GM23248 (cell line): ENCODE data around the gene PTER. TPM values are rescaled to one million over a fixed set of nuclear protein-coding genes. Genes with fewer than 3 reads are reported as not detected.
A peak's percentile ranks its signal among the peaks of the same experiment; 100 is the strongest.

Experiments used
- DNase-seq: peaks from one replicate; pipeline ENCODE4 v3.0.0-alpha.2; 2015
- H2AFZ ChIP-seq: fragments of 200-600 bp; sonication (generic); 2 replicates; pipeline ENCODE4 v1.6.1; 2016; ENCODE audit warnings: antibody characterized with exemption
- H3F3A ChIP-seq: fragments of 200-600 bp; sonication (generic); 2 replicates; pipeline ENCODE4 v1.6.1; 2016; ENCODE audit warnings: mild to moderate bottlenecking, antibody characterized with exemption, mixed run types; ENCODE audit not compliant: insufficient read depth
- H3K27ac ChIP-seq: fragments of 200-600 bp; sonication (generic); 2 replicates; pipeline ENCODE4 v1.5.1; 2016; ENCODE audit warnings: mild to moderate bottlenecking
- H3K27me3 ChIP-seq: fragments of 200-600 bp; sonication (generic); replicated peaks from 2 replicates; pipeline ENCODE4 v1.6.1; 2016; ENCODE audit warnings: mild to moderate bottlenecking; ENCODE audit not compliant: insufficient read depth
- H3K36me3 ChIP-seq: fragments of 200-600 bp; sonication (generic); 2 replicates; pipeline ENCODE4 v1.6.1; 2016; ENCODE audit warnings: low read depth, mild to moderate bottlenecking
- H3K4me1 ChIP-seq: fragments of 200-600 bp; sonication (generic); 2 replicates; pipeline ENCODE4 v1.6.1; 2016; ENCODE audit warnings: mild to moderate bottlenecking; ENCODE audit not compliant: insufficient read depth
- H3K4me2 ChIP-seq: fragments of 200-600 bp; sonication (generic); one replicate; pipeline ENCODE4 v1.6.1; 2016; ENCODE audit warnings: mild to moderate bottlenecking; ENCODE audit not compliant: unreplicated experiment
- H3K4me3 ChIP-seq: fragments of 200-600 bp; sonication (generic); 2 replicates; pipeline ENCODE4 v1.5.1; 2016; ENCODE audit warnings: mild to moderate bottlenecking
- H3K79me2 ChIP-seq: fragments of 200-600 bp; sonication (generic); 2 replicates; pipeline ENCODE4 v1.6.1; 2016; ENCODE audit warnings: mild to moderate bottlenecking; ENCODE audit not compliant: insufficient read depth
- H3K9ac ChIP-seq: fragments of 200-600 bp; sonication (generic); 2 replicates; pipeline ENCODE4 v1.6.1; 2016; ENCODE audit warnings: mild to moderate bottlenecking
- H3K9me2 ChIP-seq: fragments of 200-600 bp; sonication (generic); 2 replicates; pipeline ENCODE4 v1.6.1; 2016; ENCODE audit warnings: mixed run types, mild to moderate bottlenecking, moderate library complexity; ENCODE audit not compliant: insufficient read depth
- H3K9me3 ChIP-seq: fragments of 200-600 bp; sonication (generic); one replicate; pipeline ENCODE4 v1.6.1; 2017; ENCODE audit warnings: low read depth
- H4K20me1 ChIP-seq: fragments of 200-600 bp; sonication (generic); 2 replicates; pipeline ENCODE4 v1.6.0; 2016; ENCODE audit not compliant: insufficient read depth
- EZH2 ChIP-seq: fragments of 200-600 bp; sonication (generic); IDR thresholded peaks from 2 replicates; pipeline ENCODE4 v1.6.1; 2018; ENCODE audit warnings: antibody characterized with exemption, mild to moderate bottlenecking; ENCODE audit not compliant: insufficient read depth, poor library complexity, severe bottlenecking
- EZH2phosphoT487 ChIP-seq: fragments of 200-600 bp; sonication (generic); IDR thresholded peaks from 2 replicates; pipeline ENCODE4 v1.6.1; 2018; ENCODE audit warnings: antibody characterized with exemption, moderate library complexity, mild to moderate bottlenecking, low read depth; ENCODE audit not compliant: insufficient read depth
- WGBS, 2 experiments: methylation state at CpG; one replicate each; pipeline ENCODE4 v1.1.6; 2015 to 2017; ENCODE audit warnings: low lambda C conversion rate in 2 of 2, low coverage in 1 of 2; ENCODE audit errors: missing lambda C conversion rate in 2 of 2; 5-methylcytosine and 5-hydroxymethylcytosine counted together
- in situ Hi-C: fragments of 300-500 bp; cut with MboI; formaldehyde crosslinking; loops from 2 replicates; pipeline ENCODE4 v1.15.0; 2020
- polyA plus RNA-seq: library from polyadenylated mRNA; unstranded; fragments of >200 nt; fragmentation: Nextera tagmentation; extraction: Ambion mirVana; gene quantifications from 2 replicates; pipeline ENCODE4 v1.2.1, GENCODE V29; 2016
- total RNA-seq: library from RNA; depleted of rRNA; stranded (reverse); fragments of >200 nt; shearing (Covaris generic); gene quantifications from 2 replicates; pipeline ENCODE4 v1.2.3, GENCODE V29; 2014

PTER gene
- total and polyA plus RNA-seq, 2 experiments from 2014 or later, result 12.6 to 13.3 TPM

DNA sequence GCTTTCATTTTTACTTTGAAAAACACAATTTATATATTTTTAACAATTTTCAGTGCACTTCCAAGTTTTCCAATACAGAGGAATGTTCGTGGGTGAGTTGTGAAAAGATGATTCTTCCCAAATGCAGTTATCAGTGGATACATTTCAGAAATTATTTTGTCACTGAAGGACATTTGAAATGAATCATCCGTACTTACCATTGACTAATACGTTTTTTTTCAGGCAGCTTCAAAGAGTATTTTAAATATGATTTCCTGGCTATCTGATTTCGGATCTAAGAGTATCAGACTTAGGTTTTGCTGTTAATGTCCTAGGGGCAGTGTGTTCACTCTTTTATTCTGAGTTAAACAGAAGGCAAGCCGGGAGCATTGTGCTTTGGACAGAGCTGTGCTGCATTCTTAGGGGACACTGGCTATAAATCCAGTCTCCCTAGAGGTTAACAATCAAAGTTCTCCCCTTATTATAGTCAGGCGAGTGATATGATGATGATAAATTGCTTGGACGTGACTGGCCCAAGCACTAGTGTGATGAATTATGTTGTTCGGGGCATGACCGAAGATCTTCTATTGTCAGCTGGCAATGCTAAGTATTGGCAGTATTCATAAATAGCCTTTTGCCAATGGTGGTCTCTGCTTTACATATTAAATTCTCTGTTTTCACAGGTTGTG is 4.5 kb downstream of the PTER start:
- Histone ChIP-seq H3K79me2 (peaks cover 12% of the 10 kb centered on the region), H3K9ac (peak overlapping the region; percentile 27; the same call in 1 of the 2 replicates), H3K36me3 (no peaks in the 10 kb centered on the region), H3K4me2 (peak overlapping the region; percentile 86), H3F3A (peaks cover 26% of the 10 kb centered on the region), H2AFZ (peak overlapping the region; percentile 45), H3K4me1 (peaks cover 42% of the 10 kb centered on the region), H3K4me3 (peak overlapping the region; percentile 53), H3K9me2 (no peaks in the 10 kb centered on the region), H3K27me3 (no peaks in the 10 kb centered on the region), H4K20me1 (no peaks in the 10 kb centered on the region), H3K9me3 (no peaks in the 10 kb centered on the region), H3K27ac (peak overlapping the region; percentile 59)
- peak; percentile 69 for DNase-seq
- WGBS, 2 experiments, result 16 to 18% methylated on average over 9 of the region's 9 CpGs
- TF ChIP-seq EZH2, result no peak
- TF ChIP-seq EZH2phosphoT487, result no peak
- in situ Hi-C loops, result no loop called here

DNA sequence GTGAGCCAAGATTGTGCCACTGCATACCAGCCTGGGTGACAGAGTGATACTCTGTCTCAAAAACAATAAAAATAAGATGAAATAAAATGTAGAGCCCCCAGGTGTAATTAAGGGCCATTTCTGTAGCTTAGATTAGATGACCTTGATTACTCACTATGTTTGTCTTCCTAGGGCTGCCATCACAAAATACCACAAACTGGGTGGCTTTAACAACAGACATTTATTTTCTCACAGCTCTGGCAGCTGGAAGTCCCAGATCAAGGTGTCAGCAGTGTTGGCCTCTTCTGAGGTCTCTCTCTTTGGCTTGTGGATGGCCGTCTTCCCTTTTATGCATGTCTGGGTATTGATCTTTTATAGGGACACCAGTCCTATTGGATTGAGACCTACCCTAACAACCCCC is 6.1 kb downstream of the PTER start:
- no peak overlapping the region for H3K27ac ChIP-seq
- no peaks in the 10 kb centered on the region for H4K20me1 ChIP-seq
- H3K79me2 ChIP-seq, result peaks cover 12% of the 10 kb centered on the region
- H2AFZ ChIP-seq, result no peak overlapping the region
- no peak for DNase-seq
- H3K4me1 ChIP-seq, result peaks cover 36% of the 10 kb centered on the region
- no peaks in the 10 kb centered on the region for H3K36me3 ChIP-seq
- no peaks in the 10 kb centered on the region for H3K9me2 ChIP-seq
- no peaks in the 10 kb centered on the region for H3K9me3 ChIP-seq
- no peak overlapping the region for H3K4me3 ChIP-seq
- peaks cover 24% of the 10 kb centered on the region for H3F3A ChIP-seq
- H3K9ac ChIP-seq, result no peak overlapping the region
- H3K4me2 ChIP-seq, result no peak overlapping the region
- 94 to 100% methylated on average over 1 of the region's 1 CpG for WGBS, 2 experiments
- H3K27me3 ChIP-seq, result no peaks in the 10 kb centered on the region
- in situ Hi-C loops, result no loop called here
- no peak for TF ChIP-seq EZH2
- no peak for TF ChIP-seq EZH2phosphoT487

DNA sequence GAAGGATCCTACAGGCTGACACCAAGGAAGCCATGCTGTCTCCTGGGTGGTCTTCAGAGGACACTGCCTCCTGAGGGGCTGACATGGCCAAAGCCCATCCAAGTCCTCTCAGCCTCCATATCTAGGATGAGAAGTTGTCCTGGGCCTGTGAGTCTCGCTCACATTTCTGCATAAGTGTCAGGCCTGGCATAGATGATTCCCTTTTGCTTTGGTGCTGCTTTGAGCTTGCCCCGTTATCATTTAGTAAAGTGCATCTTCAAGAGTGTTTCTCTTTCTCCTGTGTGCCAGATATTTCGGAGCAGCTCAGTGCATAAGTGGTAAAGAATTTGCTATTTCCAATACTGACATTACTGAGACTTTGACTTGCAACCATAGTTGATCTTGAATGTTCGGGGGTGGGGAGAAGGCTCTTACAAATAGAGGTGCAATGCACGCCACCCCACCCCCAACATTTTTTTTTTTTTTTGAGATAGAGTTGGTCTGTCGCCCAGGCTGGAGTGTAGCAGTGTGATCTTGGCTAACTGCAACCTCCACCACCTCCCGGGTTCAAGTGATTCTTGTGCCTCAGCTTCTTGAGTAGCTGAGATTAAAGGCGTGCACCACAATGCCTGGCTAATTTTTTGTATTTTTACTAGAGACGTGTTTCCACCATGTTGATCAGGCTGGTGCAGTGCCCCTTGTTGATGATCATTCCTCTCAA is 9.1 kb downstream of the PTER start:
- WGBS, 2 experiments, result 96 to 98% methylated on average over 9 of the region's 9 CpGs
- Histone ChIP-seq H3K9ac (no peak overlapping the region), H3K36me3 (no peaks in the 10 kb centered on the region; the same call in 1 of the 2 replicates), H2AFZ (no peak overlapping the region), H3K27me3 (no peaks in the 10 kb centered on the region), H3F3A (peaks cover 12% of the 10 kb centered on the region), H3K4me3 (no peak overlapping the region), H3K79me2 (peaks cover 12% of the 10 kb centered on the region), H3K4me2 (no peak overlapping the region), H3K9me3 (no peaks in the 10 kb centered on the region), H4K20me1 (no peaks in the 10 kb centered on the region), H3K27ac (no peak overlapping the region), H3K9me2 (no peaks in the 10 kb centered on the region), H3K4me1 (peaks cover 13% of the 10 kb centered on the region)
- in situ Hi-C loops, result no loop called here
- no peak for DNase-seq
- TF ChIP-seq EZH2 (no peak), EZH2phosphoT487 (no peak)

DNA sequence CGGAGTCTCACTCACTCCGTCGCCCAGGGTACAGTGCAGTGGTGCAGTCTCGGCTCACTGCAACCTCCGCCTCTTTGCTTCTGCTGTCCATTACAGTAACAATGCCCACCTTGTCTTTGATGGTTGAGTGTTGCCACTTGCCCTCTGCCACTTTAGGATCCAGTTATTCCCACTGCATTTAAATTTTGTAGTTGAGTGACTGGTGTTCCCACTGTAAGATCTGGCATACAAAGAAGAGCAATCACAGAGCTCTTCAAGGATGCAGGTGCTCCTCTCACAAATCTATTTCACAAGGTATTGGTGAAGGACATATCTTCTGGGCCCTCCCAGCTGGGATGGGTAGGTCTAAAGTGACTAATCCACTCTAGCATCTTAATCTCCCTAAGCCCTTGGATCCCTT is 12.6 kb downstream of the PTER start:
- Histone ChIP-seq H3K4me3 (no peak overlapping the region), H3K27me3 (no peaks in the 10 kb centered on the region), H3F3A (no peaks in the 10 kb centered on the region), H3K9me3 (no peaks in the 10 kb centered on the region), H3K9me2 (no peaks in the 10 kb centered on the region), H3K79me2 (0 out of 2 replicates have a peak, but pooled peaks cover 2% of the 10 kb centered on the region), H3K27ac (no peak overlapping the region), H4K20me1 (no peaks in the 10 kb centered on the region), H3K4me2 (no peak overlapping the region), H2AFZ (no peak overlapping the region), H3K9ac (no peak overlapping the region), H3K4me1 (no peaks in the 10 kb centered on the region), H3K36me3 (no peaks in the 10 kb centered on the region; the same call in 1 of the 2 replicates)
- no peak for DNase-seq
- no peak for TF ChIP-seq EZH2phosphoT487
- TF ChIP-seq EZH2, result no peak
- 91 to 98% methylated on average over 5 of the region's 5 CpGs for WGBS, 2 experiments
- in situ Hi-C loops, result no loop called here
